ENCODE measurements around the gene MAD1L1.
"Not testable (repeated sequence)": the region's sequence is repeated elsewhere in the genome, so short reads cannot be mapped to it uniquely, and the experiment has no call there.

MAD1L1 gene

DNA sequence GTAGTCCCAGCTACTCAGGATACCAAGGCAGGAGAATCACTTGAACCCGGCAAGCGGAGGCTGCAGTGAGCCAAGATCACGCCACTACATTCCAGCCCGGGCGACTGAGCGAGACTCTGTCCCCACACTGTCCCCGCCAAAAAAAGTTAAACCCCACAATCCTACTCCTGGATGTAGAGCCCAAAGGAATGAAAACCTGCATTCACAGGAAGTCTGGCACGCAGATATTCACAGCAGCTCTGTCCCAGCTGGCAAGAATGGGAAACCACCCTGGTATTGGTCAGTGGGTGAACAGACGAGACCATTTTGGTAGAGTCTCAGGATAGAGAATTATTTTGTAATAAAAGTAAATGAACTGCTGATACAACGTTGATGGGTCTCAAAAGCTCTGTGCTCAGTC lies 225.2 kb downstream of the MAD1L1 start:
- no peak for DNase-seq

DNA sequence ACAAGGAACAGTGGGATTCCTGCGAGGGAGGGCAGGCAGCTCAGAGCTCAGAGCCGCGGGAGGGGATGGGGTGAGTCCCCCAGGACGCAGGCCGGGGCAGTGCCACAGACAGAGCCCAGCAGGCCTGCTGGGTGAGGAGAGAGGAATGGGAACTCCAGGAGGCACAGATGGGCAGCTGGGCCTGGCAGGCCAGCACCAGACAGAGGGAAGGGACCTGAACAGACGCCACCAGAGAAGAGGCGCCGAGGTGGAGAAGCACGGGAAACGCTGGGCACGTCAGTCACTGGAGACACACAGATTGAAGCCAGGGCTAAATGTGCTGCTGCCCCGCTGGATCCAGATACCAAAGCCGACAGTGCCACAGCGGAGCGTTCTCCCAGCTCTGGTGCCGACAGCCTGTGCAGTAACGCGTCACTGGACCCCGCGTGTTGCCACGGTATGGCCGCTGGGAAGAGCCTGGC lies 225.8 kb downstream of the MAD1L1 start:
- DNase-seq: no peak

DNA sequence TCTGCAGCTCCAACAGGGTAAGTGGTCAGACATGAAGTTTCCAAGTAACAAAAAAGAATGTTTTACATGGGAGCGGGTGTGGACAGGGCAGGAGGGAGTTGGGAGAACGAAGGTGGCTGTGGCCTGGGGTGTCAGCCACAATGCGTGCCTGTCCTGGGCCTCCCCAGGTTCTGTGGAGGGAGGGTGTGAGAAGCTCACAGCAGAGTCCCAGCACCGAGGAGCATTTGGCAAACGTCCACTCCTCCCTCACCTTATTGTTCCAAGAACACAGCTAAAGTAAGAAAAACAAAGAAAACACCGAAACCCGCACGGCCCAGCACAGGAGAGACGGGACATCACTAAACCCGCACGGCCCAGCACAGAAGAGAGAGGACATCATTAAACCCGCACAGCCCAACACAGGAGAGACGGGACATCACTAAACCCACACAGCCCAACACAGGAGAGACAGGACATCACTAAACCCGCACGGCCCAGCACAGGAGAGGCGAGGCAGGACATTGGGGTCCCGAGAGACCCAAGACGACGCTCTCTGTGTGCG lies 226.4 kb downstream of the MAD1L1 start:
- DNase-seq: no peak

DNA sequence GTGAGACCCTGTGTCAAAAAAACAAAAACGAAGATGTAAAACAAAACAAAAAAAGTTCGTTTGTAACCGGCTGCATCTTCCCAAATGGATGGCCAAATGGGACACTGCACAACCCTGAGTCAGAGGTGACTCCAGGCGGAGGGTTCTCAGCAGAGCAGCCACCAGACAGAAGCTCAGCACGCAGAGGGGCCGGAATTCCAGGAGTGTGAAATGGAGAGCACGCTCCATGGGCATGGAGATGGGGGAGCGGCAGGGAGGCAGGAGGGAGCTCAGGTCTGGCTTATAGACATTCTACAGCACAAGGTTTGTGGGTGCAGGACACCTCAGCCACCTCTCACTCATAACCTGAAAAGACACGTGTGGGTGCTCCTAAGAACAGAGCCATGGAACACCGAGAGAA lies 227.0 kb downstream of the MAD1L1 start:
- DNase-seq: no peak

DNA sequence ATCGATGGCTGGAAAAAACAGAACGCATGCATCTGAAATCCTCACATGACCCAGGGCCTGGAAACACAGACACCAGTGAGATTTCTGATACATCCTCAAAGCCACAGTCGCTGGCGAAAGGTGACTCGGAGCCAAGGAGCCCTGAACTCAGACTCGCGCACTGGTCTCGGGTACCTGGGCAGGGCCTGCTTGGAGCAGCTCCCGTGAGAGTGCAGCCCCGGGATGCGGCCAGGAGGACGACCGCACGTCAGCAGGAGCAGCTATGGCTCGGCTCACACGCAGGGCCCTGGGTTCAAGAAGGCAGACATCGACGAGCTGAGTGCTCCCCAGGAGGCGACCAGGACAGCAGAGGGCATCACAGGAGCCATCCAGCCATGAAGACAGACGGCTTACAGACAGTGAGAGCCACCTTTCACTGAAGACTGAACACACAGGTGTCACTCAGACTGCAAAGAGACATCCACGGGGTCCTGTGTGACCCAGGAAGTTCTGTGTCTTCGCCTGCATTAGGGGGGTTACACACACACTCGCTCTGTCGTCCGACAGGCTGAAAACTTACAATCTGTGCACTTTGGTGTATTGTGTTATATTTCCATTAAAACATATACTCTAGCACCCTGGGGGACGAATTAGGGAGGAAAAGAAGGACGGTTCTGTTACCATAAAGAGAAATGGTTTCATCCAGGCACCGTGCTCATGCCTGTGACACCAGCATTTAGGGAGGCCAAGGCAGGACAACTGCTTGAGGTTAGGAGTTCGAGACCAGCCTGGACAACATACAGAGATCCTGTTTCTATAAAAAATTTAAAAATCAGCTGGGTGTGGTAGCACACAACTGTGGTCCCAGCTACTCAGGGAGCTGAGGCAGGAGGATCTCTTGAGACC lies 227.7 kb downstream of the MAD1L1 start:
- no peak for DNase-seq

DNA sequence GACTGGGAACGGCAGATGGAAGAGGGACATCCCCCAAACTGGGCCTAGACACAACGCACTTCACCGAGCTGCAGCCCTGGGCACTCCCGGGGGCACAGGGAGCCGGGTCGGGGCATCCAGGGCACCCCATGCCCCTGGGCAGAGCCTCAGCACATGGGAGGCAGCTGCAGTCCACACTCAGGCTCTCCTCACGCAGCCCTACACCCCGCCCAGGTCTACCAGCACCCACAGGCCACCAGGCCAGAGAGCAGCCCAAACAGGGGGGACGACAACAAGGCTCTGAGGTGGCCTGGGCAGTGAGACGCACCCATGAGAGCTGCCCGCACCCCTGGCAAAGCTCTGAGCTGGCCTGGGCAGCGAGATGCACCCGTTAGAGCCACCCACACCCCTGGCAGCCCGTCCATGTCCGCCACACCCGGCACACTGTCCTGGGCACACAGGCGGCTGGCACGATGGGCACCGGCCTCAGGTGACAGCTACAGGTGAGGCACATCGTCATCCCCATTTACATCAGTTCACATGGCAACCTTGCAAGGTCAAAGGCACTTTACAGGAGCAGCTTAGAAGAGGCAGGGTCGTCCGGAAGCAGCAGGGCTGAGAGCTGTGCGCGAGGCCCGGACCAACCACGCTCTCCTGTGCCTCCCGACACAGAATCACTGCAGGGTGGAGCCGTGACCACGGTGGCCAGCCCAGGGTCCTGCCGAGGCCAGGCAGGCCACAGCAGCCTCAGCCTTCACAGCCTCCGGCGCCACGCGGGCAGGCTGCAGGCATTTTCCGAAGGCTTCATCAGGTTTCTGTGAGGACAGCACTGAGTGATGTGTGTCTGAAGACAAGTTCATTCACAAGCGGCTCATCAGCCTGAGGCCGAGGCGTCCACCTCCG lies 228.6 kb downstream of the MAD1L1 start:
- no peak for DNase-seq

DNA sequence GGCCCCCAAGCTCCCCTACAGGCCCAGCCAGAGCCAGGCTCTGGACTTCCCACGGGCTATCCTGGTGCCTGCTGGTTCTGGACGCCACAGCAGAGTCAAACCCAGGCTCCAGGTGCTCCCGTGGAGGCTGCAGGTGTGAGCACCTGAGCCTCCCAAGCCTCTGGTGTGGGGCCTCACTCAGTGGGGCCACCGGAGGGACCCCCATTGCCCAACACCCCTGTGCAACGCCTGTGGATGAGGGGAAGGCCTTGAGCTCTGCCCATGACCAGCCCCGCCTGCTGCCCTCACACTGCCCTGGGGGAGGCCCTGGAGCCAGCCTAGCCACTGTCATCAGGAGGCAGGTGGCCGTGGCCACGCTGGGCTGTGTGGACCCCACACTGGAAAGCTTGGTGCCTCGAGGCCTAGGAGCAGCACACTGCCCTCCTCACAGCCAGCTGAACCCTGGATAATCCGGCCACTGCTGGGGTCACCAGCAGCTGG lies 229.3 kb downstream of the MAD1L1 start:
- no peak for DNase-seq

DNA sequence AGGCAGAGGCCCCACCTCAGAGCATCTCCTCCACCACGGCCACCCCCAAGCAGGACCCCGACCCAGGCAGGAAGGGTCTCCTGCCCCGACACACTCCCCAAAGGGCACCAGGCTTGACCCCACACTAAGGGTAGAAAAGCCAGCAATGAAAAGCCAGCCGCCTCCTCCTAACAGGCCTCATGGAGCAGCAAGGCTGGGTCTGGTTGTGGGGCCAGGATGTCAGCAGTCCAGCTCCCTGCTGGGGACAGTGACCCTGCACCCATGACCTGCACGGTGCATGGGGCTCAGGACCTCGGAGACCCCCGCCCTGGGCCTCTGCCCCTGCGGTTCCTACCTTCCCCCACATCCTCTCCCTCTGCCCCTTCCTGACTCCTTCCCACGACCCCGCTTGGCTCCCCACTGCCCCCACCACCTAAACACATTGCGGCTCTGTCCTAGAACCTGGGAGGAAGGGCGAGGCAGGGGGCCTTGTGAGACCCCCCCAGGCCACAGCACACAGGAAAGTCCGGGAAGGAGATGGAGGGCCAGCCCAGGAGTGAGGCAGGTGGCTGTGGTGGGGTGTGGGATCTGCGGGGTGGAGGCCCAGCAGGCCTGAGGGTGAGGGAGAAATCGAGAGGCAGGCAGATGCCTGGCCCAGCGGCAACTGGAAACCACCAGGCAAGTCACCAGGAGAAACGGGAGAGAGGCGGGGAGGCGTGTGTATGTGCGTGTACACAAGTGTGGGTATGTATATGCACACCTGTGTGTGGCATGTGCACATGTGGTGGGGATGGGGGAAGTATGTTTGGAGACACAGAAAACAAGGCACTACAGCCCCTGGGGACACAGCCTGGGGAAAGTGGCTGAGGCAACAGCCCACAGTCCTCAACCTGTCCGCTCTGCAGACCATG lies 229.9 kb downstream of the MAD1L1 start:
- DNase-seq: no peak

DNA sequence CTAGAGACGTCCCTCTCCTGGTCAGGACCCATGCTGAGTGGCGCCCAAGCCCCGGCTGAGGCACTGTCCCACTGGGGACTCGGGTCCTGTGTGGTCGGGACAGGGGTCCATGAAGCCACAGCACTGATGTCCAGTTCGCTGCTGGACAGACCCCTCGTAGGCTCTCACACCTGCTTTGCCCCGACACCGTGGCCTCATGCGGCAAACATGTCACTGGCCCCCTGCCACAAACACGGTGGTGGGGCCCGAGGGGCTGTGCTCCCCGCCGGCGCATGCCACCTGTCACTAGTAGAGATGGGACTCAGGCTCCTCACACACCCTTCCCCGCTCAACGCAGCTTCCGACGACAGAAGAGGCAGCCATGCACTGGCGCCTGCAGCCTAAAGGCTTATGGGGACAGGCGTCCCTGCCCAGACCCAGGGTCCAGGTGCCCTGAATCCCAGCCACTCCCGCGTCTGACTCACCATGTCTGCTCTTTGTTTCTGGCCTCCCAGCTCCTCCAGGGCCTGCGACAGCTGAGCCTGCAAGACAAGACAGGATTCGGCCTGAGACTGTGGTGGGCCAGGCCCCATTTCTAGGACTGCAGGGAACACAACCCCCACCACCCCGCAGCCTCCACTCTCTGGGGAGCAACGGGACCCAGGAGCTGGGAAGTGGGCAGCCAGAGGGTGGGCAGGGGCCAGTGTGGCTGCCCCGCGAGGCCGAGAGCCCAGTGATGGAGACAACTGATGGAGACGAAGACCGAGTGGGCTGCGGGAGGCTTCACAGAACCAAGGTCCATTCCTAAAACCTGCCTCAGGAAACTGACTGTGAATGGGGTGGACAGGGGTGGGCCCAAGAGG lies 230.9 kb downstream of the MAD1L1 start:
- DNase-seq: no peak

DNA sequence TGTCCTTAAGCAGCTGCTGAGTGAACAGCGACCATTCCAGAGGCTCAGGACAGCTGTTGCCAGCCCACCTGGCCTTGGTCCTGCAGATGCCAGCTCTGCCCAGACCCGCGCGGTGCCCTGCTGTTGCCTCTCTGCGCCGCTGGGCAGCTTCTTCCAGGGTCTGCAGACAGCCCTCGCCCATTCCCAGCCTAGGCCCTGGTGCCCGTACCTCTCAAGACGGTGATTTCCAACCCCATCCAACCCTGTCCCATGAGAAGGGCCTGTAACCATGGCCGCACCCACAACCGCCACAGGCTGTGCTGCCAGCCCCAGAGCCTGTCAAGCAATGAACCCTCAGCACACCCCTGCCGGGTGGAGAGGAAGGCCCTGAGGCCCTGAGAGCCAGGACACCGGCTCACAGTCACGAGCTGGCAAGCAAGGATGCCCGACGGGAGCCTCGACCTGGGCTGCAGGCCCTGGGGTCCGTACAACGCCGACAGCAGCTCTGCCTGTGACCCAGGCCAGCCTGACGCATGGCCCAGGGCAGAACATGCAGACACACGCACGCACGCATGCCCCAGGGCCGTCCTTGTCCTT lies 231.9 kb downstream of the MAD1L1 start:
- no peak for DNase-seq

DNA sequence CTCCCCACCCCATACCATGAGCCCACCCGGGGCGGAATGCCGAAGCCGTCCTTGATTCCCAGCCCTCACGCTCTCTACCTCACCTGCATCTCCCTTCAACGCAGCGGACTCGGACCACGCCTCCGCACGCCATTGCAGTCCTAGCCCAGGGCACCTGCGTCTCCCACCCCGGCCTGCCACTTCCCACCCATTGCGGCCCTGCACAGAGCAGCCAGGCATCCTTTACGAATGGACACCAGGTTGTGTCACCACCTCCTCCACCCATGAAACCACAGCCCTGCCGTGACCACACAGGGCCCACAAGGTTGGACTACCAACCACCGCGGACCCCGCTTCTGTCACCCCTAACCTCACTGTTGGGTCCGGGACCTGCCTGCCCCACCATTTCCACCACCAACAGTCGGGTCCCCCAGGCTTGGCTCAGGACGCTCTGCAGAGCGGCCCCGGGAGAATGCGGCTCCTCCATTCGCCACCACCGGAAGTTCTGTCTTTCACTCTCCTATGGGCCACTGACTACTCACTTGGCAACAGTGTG lies 232.5 kb downstream of the MAD1L1 start:
- no peak for DNase-seq

DNA sequence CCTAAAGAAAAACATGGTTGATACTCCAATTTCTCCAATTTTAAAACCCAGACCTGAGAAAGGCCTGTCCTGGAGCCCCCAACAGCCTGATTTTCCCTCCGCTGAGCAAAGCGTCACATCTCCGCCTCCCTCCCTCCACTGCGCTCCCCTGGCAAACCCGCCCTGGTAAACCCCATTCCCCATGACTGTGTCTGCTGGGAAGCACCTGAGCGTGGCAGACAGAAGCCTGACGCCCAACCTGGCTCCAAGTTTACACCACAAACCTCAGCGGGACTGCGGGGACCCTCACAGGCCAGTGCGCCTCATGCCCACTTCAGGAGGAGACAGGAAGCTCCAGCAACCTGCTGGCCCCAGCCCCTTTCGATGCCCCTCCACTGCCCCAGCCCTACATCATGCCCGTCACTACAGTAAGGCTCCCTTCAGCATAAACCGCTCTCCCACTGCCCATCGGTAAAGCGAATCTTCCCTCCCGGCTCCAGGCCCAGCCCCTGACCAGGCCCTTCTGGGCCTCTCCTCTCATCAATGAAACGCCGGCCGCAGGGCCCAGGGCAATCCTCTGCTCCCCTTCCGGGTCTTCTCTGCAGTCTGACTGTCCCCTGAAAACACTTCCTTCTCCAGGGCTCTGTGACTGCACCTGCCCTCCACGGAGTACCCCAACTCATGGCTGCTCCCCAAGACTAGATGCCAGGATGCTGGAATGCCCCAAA lies 233.3 kb downstream of the MAD1L1 start:
- DNase-seq: no peak

DNA sequence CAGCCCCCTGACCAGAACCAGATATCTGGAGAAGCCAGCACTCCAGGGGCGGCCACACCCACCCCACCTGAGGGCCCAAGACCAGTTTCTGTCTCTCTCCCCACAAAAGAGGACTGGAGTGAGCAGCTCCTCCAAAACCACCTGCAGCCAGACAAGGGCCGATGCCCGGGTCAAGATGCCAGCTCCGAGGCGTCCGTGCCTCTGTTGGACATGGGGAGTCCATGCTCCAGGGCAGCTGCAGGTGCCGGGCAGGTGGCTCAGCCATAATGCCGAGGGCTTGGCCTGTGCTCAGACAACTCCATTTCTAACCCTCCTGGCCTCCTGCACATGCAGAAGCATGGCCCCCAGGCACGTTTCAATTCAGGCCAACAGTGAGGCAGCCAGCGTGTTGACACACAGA lies 234.6 kb downstream of the MAD1L1 start:
- no peak for DNase-seq

DNA sequence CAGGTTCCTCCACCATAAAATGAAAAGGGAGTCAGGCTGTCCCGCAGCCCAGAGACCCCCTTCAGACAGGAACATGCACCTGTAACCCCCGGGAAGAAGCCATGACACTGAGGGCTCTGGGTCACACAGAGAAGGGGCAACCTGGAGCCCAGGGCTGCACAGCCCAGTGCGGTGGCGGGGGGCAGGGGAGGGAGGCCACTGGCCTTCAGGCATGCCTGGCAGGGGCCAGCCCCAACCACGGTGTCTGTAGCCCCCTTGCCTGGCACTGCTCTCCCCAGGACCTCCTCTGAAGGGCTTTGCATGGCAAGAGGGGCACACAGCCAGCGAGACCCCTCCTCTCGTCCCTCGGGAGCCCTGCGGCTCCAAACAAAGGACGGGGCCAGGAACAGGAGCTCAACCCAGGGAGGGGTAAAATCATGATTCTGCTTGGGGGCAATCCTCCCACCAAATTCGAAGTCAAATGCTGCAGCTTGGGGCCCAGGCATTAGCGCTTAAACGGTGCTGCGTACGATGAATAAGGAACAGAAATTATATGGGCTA lies 235.1 kb downstream of the MAD1L1 start:
- DNase-seq: no peak

DNA sequence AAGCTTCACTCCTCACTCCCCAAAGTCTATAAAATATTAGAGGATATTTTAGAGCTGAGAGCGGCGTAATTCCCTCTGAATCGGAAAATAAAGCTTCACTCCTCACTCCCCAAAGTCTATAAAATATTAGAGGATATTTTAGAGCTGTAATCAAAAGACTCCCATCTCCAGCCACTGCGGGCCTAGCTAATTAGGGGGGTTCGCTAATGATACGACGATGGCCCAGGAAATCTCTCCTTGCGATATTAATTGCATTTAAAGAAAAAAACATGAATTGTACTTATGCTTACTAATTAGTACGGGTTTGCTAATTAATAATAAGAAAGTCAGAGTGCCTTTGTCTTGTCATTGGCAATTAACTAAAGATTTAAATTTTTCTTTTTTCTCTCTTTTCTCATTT lies 235.9 kb downstream of the MAD1L1 start:
- DNase-seq: no peak

DNA sequence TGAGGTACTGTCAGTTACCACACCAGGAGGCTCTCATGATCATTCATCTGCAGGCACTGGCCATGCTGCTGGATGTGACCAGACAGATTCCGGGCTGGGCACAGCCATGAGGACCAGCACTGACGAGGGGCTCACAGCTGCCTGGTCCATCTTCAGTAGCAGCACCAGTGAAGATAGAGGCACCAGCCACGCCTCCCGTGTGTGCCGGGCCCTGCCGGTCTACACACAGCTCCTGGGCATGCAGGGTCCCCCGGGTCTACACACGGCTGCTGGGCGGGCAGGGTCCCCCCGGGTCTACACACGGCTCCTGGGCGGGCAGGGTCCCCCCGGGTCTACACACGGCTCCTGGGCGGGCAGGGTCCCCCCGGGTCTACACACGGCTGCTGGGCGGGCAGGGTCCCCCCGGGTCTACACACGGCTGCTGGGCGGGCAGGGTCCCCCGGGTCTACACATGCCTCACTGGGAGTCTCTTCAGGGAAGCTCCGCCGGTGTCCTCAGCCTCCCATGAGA lies 236.8 kb downstream of the MAD1L1 start:
- not testable (repeated sequence) for DNase-seq

DNA sequence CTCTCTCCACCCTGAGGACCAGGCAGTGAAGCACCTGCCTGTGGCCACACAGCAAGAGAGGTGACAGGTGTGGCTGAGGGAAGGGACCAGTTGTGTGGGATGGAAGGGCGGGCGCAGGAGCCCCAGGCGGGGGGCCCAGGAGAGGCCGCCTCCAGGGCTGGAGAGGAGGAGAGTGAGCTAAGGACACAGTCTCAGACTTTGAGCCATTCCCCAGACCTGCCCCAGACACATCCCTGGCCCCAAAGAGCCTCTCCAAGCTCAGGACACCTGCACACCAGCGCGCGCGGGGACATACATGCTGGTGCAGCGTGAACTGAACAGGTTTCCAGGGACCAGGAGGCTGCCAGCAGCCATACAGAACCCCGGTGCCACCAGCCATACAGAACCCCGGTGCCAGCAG lies 237.3 kb downstream of the MAD1L1 start:
- DNase-seq: no peak

DNA sequence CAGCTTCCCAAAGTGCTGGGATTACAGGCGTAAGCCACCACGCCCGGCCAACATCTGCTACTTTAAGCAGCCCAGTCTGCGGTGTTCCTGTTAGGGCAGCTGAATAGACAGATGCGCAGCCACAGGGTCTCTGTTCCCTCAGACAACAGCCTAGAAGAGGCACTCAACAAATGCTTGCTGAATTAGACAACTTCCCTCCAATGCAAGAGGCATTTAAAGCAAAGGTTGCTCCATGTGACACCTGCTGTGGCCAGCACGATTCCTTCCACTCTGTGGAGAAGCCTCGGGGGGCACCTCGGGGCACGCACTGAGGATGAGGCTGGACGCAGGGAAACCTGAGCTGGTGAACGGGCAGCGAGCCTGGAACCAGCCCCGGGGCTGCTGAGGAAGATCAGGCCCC lies 237.8 kb downstream of the MAD1L1 start:
- DNase-seq: no peak
